ENCODE results near the gene SDK1.

Gene SDK1

GRCh38 chr7:3356173-3356572 is 55.1 kb downstream of the SDK1 start (continued):
- TF ChIP-seq ZSCAN18 (tag by site-specific recombination; IDR thresholded peaks at IDR 0.05) (no peak), ZNF174 (tag by site-specific recombination; IDR thresholded peaks at IDR 0.05) (no peak), ZNF280C (tag by site-specific recombination; IDR thresholded peaks at IDR 0.05) (no peak), ZNF214 (tag by site-specific recombination; IDR thresholded peaks at IDR 0.05; ENCODE audit: borderline replicate concordance) (no peak), MYNN (tag by site-specific recombination; IDR thresholded peaks at IDR 0.05; ENCODE audit: borderline replicate concordance) (no peak)

GRCh38 chr7:3358991-3359390 is 57.9 kb downstream of the SDK1 start:
- TF ChIP-seq KLF9 (tag by site-specific recombination; IDR thresholded peaks at IDR 0.05; ENCODE audit: low read depth) (no peak), ZNF664 (tag by site-specific recombination; IDR thresholded peaks at IDR 0.05) (no peak), CTCF (tag by site-specific recombination; IDR thresholded peaks at IDR 0.05) (0 out of 2 replicates have a peak, but pooled peaks have one; percentile 22)
- no peaks in the 10 kb centered on the region for H3K9me3 ChIP-seq (ENCODE audit: control insufficient read depth, insufficient read depth, low read depth, low read length)
- no peaks in the 10 kb centered on the region for H3K36me3 ChIP-seq (ENCODE audit: control insufficient read depth in 2 of 2, insufficient read depth in 1 of 2, low read length in 2 of 2)
- ChIA-PET POLR2A (no interaction called here), CTCF (no interaction called here)
- H3K4me3 ChIP-seq (ENCODE audit: low read depth, low read length) = no peak overlapping the region
- no peaks in the 10 kb centered on the region for H3K4me1 ChIP-seq (ENCODE audit: control insufficient read depth, insufficient read depth, low read length)
- H3K27ac ChIP-seq (ENCODE audit: extremely low read depth, low read depth, low read length) = no peak overlapping the region

GRCh38 chr7:3367261-3367660 is 66.2 kb downstream of the SDK1 start:
- CTCF ChIA-PET = interaction anchor here (0.7 kb wide), 1 partner anchor 23 kb away, joined by 3 read pairs; no protein-coding TSS in a partner anchor
- H3K36me3 ChIP-seq (ENCODE audit: control insufficient read depth in 2 of 2, insufficient read depth in 1 of 2, low read length in 2 of 2) = no peaks in the 10 kb centered on the region
- peaks cover 6% of the 10 kb centered on the region; the same call in 1 of the 2 replicates for H3K4me1 ChIP-seq (ENCODE audit: control insufficient read depth, insufficient read depth, low read length)
- H3K4me3 ChIP-seq (ENCODE audit: low read depth, low read length) = no peak overlapping the region
- no peaks in the 10 kb centered on the region; the same call in 1 of the 2 replicates for H3K9me3 ChIP-seq (ENCODE audit: control insufficient read depth, insufficient read depth, low read depth, low read length)
- H3K27ac ChIP-seq (ENCODE audit: extremely low read depth, low read depth, low read length) = no peak overlapping the region
- TF ChIP-seq ZNF530 (tag by site-specific recombination; IDR thresholded peaks at IDR 0.05; ENCODE audit: low read depth) (no peak), ZNF488 (tag by site-specific recombination; IDR thresholded peaks at IDR 0.05) (no peak), ZBTB20 (tag by site-specific recombination; IDR thresholded peaks at IDR 0.05) (no peak), MEIS1 (CRISPR knock-in tag; IDR thresholded peaks at IDR 0.05; ENCODE audit: borderline replicate concordance) (no peak), ZNF501 (tag by site-specific recombination; IDR thresholded peaks at IDR 0.05) (no peak), ZNF76 (tag by site-specific recombination; IDR thresholded peaks at IDR 0.05; ENCODE audit: borderline replicate concordance, low read depth) (no peak), ZNF626 (tag by site-specific recombination; IDR thresholded peaks at IDR 0.05) (no peak), ZNF112 (tag by site-specific recombination; IDR thresholded peaks at IDR 0.05) (no peak), KLF10 (tag by site-specific recombination; IDR thresholded peaks at IDR 0.05) (no peak), ZXDB (tag by site-specific recombination; IDR thresholded peaks at IDR 0.05) (no peak), ZNF629 (tag by site-specific recombination; IDR thresholded peaks at IDR 0.05) (no peak)
- POLR2A ChIA-PET = no interaction called here

All from HEK293 (cell line).